Stimulated activated CD8-positive, alpha-beta memory T cell treated with anti-CD3 and anti-CD28 coated beads, Interleukin-2, amount 100 ng/mL, for 48 hours (primary cell): Measurements from ENCODE around the gene SIK3.

Experiments
- DNase-seq, 2 donors: peaks; one replicate each; pipeline ENCODE4 v3.0.0-alpha.2; 2020; ENCODE audit warnings: low read depth in 2 of 2

Gene SIK3

GRCh38 chr11:116895048-116895757 lies 203.0 kb downstream of the SIK3 start:
- no peak for DNase-seq

GRCh38 chr11:116893906-116894305 lies 204.3 kb downstream of the SIK3 start:
- DNase-seq = no peak

- DNase-seq = no peak
Observed at GRCh38 chr11:116893437-116893836, 204.8 kb downstream of the SIK3 start.

- no peak for DNase-seq
Observed at GRCh38 chr11:116892374-116892773, 205.9 kb downstream of the SIK3 start.

GRCh38 chr11:116891746-116892145 lies 206.5 kb downstream of the SIK3 start:
- DNase-seq = no peak

- no peak for DNase-seq
Observed at GRCh38 chr11:116890607-116891006, 207.6 kb downstream of the SIK3 start.

GRCh38 chr11:116890193-116890592 lies 208.0 kb downstream of the SIK3 start:
- DNase-seq = no peak

GRCh38 chr11:116888884-116889549 lies 209.2 kb downstream of the SIK3 start:
- DNase-seq = no peak

- no peak for DNase-seq
Observed at GRCh38 chr11:116888024-116888423, 210.2 kb downstream of the SIK3 start.

GRCh38 chr11:116885951-116886655 lies 212.1 kb downstream of the SIK3 start:
- no peak for DNase-seq

- DNase-seq = no peak
Observed at GRCh38 chr11:116882386-116882785, 215.8 kb downstream of the SIK3 start.

- DNase-seq = no peak
Observed at GRCh38 chr11:116881143-116881542, 217.1 kb downstream of the SIK3 start.

- DNase-seq = no peak
Observed at GRCh38 chr11:116879800-116880625, 218.2 kb downstream of the SIK3 start.

- no peak for DNase-seq
Observed at GRCh38 chr11:116876656-116877055, 221.6 kb downstream of the SIK3 start.

- no peak for DNase-seq
Observed at GRCh38 chr11:116875194-116875593, 223.0 kb downstream of the SIK3 start.

- no peak for DNase-seq
Observed at GRCh38 chr11:116874251-116874650, 224.0 kb downstream of the SIK3 start.

- no peak for DNase-seq
Observed at GRCh38 chr11:116873381-116873780, 224.8 kb downstream of the SIK3 start.

- DNase-seq = no peak
Observed at GRCh38 chr11:116871248-116871647, 227.0 kb downstream of the SIK3 start.

GRCh38 chr11:116870054-116870453 lies 228.2 kb downstream of the SIK3 start:
- no peak for DNase-seq

- no peak for DNase-seq
Observed at GRCh38 chr11:116869610-116870009, 228.6 kb downstream of the SIK3 start.

- no peak for DNase-seq
Observed at GRCh38 chr11:116868066-116868465, 230.2 kb downstream of the SIK3 start.

GRCh38 chr11:116867619-116868018 lies 230.6 kb downstream of the SIK3 start:
- DNase-seq = no peak
